SK-N-MC (cell line): ENCODE results near the gene KLK6.

Experiments used
- DNase-seq: peaks from one replicate; pipeline ENCODE4 v3.0.0-alpha.2; 2011; ENCODE audit warnings: low read depth, low spot score
- H3K27ac ChIP-seq: fragments of 200-600 bp; sonication (generic); 2 replicates; pipeline ENCODE4 v1.5.1; 2016; ENCODE audit warnings: mixed run types
- H3K36me3 ChIP-seq: fragments of 200-600 bp; sonication (generic); 2 replicates; pipeline ENCODE4 v1.6.1; 2017; ENCODE audit warnings: antibody characterized with exemption, low read length, mixed read lengths; ENCODE audit not compliant: insufficient read depth
- H3K4me3 ChIP-seq: fragments of 200-600 bp; sonication (generic); 2 replicates; pipeline ENCODE4 v1.5.1; 2016
- H3K9ac ChIP-seq: fragments of 200-600 bp; sonication (generic); 2 replicates; pipeline ENCODE4 v1.8.0; 2017; ENCODE audit warnings: mixed run types, mixed read lengths; ENCODE audit not compliant: insufficient read length
- H3K9me3 ChIP-seq: fragments of 200-600 bp; sonication (generic); 2 replicates; pipeline ENCODE4 v1.6.1; 2017; ENCODE audit warnings: low read depth, mild to moderate bottlenecking, antibody characterized with exemption, low read length, moderate library complexity, mixed read lengths
- EZH2 ChIP-seq: fragments of 200-600 bp; sonication (generic); IDR thresholded peaks from one replicate; pipeline ENCODE4 v1.6.1; 2017; ENCODE audit warnings: antibody characterized with exemption
- FOXP2 ChIP-seq: optimal IDR thresholded peaks from 2 replicates; pipeline ENCODE3; 2011; ENCODE audit warnings: mild to moderate bottlenecking, moderate library complexity; ENCODE audit not compliant: insufficient read depth; ENCODE audit errors: extremely low read length, control extremely low read depth
- POLR2AphosphoS5 ChIP-seq: IDR thresholded peaks from 2 replicates; pipeline ENCODE4 v1.6.1; 2012; ENCODE audit warnings: mild to moderate bottlenecking, low read depth, low read length, borderline replicate concordance

KLK6 gene

DNA sequence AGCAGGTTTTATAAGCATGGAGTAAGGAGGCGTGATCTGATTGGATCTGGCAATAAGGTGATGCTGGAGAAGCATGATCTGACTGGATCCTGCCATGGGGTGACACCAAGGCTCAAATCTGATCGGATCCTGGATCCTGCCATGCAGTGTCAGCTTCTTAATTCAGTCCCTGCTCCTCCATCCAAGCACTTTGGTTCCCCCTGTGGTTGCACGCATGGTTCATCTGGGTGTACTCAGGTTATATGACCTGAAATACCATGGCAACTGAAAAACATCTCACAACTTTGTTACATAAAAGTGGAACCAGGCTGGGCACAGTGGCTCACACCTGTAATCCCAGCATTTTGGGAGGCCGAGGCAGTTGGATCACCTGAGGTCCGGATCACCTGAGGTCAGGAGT lies 40.6 kb downstream of the KLK6 start:
- Histone ChIP-seq H3K9me3 (no peaks in the 10 kb centered on the region), H3K9ac (no peak overlapping the region), H3K4me3 (no peak overlapping the region), H3K27ac (no peak overlapping the region), H3K36me3 (no peaks in the 10 kb centered on the region)
- TF ChIP-seq POLR2AphosphoS5, result no peak
- TF ChIP-seq EZH2, result no peak
- no peak for TF ChIP-seq FOXP2
- no peak for DNase-seq

- DNase-seq, result no peak
- Histone ChIP-seq H3K9me3 (no peaks in the 10 kb centered on the region), H3K9ac (no peak overlapping the region), H3K4me3 (no peak overlapping the region), H3K27ac (no peak overlapping the region), H3K36me3 (no peaks in the 10 kb centered on the region)
- TF ChIP-seq POLR2AphosphoS5 (no peak), EZH2 (no peak), FOXP2 (no peak)
These were observed 43.2 kb downstream of the KLK6 start for GRCh38 chr19:50926144-50926543.

DNA sequence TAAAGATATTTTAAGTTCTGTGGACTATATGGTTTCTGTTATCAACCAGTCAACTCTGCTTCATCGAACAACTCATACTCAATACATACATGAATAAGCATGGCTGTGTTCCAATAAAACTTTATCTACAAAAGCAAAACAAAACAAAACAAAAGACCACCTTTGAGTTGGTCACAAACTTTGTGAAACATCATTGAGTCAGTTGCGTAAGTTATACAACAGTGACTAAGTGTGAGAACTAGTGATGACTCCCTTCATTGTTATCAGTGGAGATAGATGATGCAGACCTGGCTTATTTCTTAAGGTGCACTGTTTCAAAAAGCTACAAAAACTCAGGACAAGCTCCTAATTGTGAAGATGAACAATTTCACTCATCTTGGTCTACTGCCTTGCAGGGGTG lies 43.7 kb downstream of the KLK6 start:
- no peaks in the 10 kb centered on the region for H3K36me3 ChIP-seq
- DNase-seq, result no peak
- TF ChIP-seq POLR2AphosphoS5 (no peak), FOXP2 (no peak), EZH2 (no peak)
- H3K9ac ChIP-seq, result no peak overlapping the region
- no peak overlapping the region for H3K27ac ChIP-seq
- H3K4me3 ChIP-seq, result no peak overlapping the region
- H3K9me3 ChIP-seq, result no peaks in the 10 kb centered on the region

DNA sequence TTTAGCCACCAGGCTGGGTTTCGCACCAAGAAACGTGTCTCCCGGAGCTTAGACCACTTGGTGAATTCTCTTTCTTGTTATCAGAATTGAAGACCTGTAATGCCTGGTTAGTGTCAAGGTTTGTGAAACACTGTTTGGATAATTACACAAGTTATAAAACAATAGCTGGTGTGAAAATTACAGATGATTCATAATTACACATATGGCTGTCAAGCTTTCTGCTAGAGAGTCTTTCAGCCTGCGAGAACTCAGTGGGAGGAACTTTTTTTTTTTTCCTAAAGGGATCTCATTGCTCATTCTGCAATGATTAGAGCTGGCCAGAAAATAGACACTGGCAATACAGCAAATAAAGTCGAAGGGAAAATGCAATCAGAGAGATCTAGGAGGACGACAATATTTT lies 44.8 kb downstream of the KLK6 start:
- no peaks in the 10 kb centered on the region for H3K9me3 ChIP-seq
- TF ChIP-seq EZH2 (no peak), FOXP2 (no peak)
- no peak overlapping the region for H3K9ac ChIP-seq
- no peak for DNase-seq
- no peak overlapping the region for H3K4me3 ChIP-seq
- H3K36me3 ChIP-seq, result no peaks in the 10 kb centered on the region
- H3K27ac ChIP-seq, result no peak overlapping the region

GRCh38 chr19:50922317-50922853 lies 47.0 kb downstream of the KLK6 start:
- no peak overlapping the region for H3K9ac ChIP-seq
- no peaks in the 10 kb centered on the region for H3K9me3 ChIP-seq
- peak overlapping the region; percentile 69 for H3K4me3 ChIP-seq
- TF ChIP-seq POLR2AphosphoS5, result no peak
- TF ChIP-seq FOXP2, result no peak
- TF ChIP-seq EZH2, result no peak
- H3K27ac ChIP-seq, result no peak overlapping the region
- DNase-seq, result peak; percentile 52
- no peaks in the 10 kb centered on the region for H3K36me3 ChIP-seq

DNA sequence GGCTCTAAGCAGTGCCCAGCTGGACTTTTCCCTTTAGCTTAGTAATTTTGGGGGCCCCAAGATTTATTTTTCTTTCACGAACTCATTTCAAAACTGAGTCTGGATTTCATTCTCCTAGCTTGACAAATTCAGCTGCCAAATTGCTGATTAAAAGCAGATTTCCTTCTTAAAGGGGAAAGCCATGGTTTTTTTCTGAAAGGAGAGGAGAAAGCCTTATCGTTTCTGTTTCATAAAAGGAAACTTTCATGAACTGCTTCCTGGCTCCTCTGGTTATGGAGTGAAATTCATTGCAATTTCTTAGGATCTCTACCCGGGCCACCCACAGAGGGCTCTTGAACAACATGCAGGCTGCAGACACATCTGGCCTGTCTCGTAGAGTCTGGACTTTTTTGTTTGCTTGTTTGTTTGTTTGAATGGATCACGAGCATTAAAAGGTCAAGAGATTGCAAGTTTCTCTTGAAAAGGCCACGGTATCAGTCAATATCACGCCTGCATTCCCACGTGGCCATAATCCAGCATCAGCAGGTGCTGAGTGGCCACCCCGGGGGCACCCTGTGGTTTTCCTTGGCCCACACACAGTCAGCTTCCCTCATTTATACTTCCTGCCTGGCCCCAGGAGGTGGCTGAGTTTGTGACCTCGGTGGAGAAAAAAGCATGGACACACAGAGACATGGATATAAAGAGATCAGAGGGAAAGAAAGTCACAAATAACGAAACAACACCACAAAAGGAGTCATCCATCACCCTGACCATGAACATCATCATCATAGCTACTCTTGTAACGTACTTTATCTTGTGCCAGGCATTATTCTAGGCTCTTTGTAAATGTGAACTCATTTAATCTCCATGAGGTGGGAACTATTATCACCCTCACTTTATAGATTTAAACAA lies 47.7 kb downstream of the KLK6 start:
- no peak for DNase-seq
- Histone ChIP-seq H3K4me3 (peak overlapping the region; percentile 69), H3K9ac (peak overlapping the region; percentile 48), H3K36me3 (no peaks in the 10 kb centered on the region), H3K9me3 (no peaks in the 10 kb centered on the region), H3K27ac (peak overlapping the region; percentile 76)
- TF ChIP-seq FOXP2 (no peak), POLR2AphosphoS5 (no peak), EZH2 (no peak)

GRCh38 chr19:50916069-50916468 lies 53.3 kb downstream of the KLK6 start:
- no peak overlapping the region for H3K9ac ChIP-seq
- no peak for DNase-seq
- no peaks in the 10 kb centered on the region for H3K36me3 ChIP-seq
- no peaks in the 10 kb centered on the region for H3K9me3 ChIP-seq
- TF ChIP-seq POLR2AphosphoS5 (no peak), EZH2 (no peak), FOXP2 (no peak)
- H3K27ac ChIP-seq, result no peak overlapping the region
- H3K4me3 ChIP-seq, result no peak overlapping the region

- Histone ChIP-seq H3K9ac (no peak overlapping the region), H3K4me3 (no peak overlapping the region), H3K27ac (no peak overlapping the region), H3K36me3 (no peaks in the 10 kb centered on the region), H3K9me3 (no peaks in the 10 kb centered on the region)
- DNase-seq, result no peak
- TF ChIP-seq EZH2 (no peak), FOXP2 (no peak), POLR2AphosphoS5 (no peak)
These were observed 56.4 kb downstream of the KLK6 start for GRCh38 chr19:50912727-50913716.
